ENCODE results near the gene SERTAD1. TPM values are rescaled to one million over a fixed set of nuclear protein-coding genes. Genes with fewer than 3 reads are reported as not detected.
"Not testable (repeated sequence)": the region's sequence is repeated elsewhere in the genome, so short reads cannot be mapped to it uniquely, and the experiment has no call there.

SERTAD1 gene
- polyA plus RNA-seq, 3 donors, result 21.0 to 55.9 (median 21.6) TPM

DNA sequence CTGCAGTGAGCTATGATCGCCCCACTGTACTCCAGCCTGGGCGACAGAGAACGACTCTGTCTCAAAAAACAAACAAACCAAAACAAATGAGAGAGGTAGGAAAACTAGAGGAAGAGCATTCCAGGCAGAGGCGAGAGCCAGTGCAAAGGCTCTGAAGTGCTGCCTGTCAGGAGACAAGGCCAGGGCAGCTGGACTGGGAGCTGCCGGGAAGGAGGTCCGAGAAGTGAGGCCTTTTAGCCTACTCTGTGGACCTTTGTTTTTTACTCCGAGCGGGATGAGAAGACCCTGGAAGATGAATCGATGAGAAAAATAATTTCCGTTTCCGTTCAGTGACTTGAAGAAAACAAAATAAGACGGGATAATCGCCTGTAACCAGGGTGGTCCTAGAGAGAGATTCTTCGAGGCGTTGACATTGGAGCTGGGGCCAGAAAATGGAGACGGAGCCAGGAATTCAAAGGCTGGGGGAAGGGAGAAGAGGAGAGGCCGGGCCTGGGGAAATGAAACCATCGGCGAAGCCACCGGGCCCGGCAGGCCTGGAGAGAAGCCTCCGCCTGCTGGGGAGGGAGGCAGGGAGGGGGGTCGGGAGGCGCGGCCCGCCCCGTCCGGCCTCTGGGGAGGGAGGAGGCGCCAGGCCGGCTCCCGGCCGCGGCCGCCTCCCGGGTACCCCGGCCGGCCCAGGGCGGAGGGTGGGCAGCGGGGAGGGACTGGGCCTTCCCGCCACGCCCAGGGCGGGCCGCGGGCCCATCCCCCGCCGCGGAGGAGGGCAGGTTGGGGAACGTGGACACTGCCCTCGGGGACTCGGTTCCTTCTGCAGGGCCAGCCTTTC, 7.8 kb upstream of the SERTAD1 start:
- no peaks in the 10 kb centered on the region for H4K20me1 ChIP-seq (ENCODE audit: insufficient read depth, low read length)
- intact Hi-C loops (cut with micrococcal nuclease), result no loop called here
- Mint-ChIP-seq H3K27ac (peak overlapping the region; percentile 98 to 100 (median 99)), H3K4me3 (peak overlapping the region; percentile 86 to 97), H3K27me3 (ENCODE audit: low read depth in 3 of 3) (peaks cover 0 to 1% (median 0%) of the 10 kb centered on the region in 3 donors), H3K9me3 (peaks cover 0 to 2% (median 0%) of the 10 kb centered on the region in 7 donors), H3K4me1 (peaks cover 37% of the 10 kb centered on the region), H3K36me3 (peaks cover 2 to 4% of the 10 kb centered on the region in 2 donors)
- H3K9me3 ChIP-seq (replicated peaks in 1 of 2; ENCODE audit: control insufficient read depth in 1 of 2, insufficient read depth in 1 of 2, low read length in 2 of 2), result no peaks in the 10 kb centered on the region
- peak overlapping the region; percentile 88 for H2AFZ ChIP-seq (ENCODE audit: insufficient read depth, low read depth, low read length, poor library complexity, severe bottlenecking)
- peak overlapping the region; percentile 75 for H3K9ac ChIP-seq (ENCODE audit: insufficient read depth, low read length, poor library complexity, severe bottlenecking)
- H3K4me1 ChIP-seq (ENCODE audit: control insufficient read depth in 1 of 2, insufficient read depth in 2 of 2, low read length in 2 of 2), result peaks cover 42 to 43% of the 10 kb centered on the region in 2 donors
- H3K36me3 ChIP-seq (replicated peaks in 1 of 2; ENCODE audit: control insufficient read depth in 1 of 2, insufficient read depth in 2 of 2, low read length in 2 of 2), result no peaks in the 10 kb centered on the region
- H3K4me2 ChIP-seq (replicated peaks; ENCODE audit: extremely low read depth, low read length, poor library complexity, severe bottlenecking), result peak overlapping the region; percentile 79
- peak overlapping the region; percentile 86 to 91 for H3K27ac ChIP-seq (ENCODE audit: low read depth in 1 of 2, low read length in 2 of 2)
- under 1% methylated on average over 47 of the region's 50 CpGs for WGBS (ENCODE audit: insufficient coverage)
- H3K27me3 ChIP-seq (ENCODE audit: control insufficient read depth in 2 of 2, insufficient read depth in 2 of 2, low read length in 2 of 2), result no peaks in the 10 kb centered on the region
- peaks cover 8% of the 10 kb centered on the region for H3K79me2 ChIP-seq (ENCODE audit: insufficient read depth, low read length)
- DNase-seq, result peak; percentile 82 to 87 (median 87)
- H3K4me3 ChIP-seq (replicated peaks in 1 of 3; ENCODE audit: low read depth in 2 of 3, low read length in 3 of 3), result peak overlapping the region; percentile 33 to 80 (median 60)
- TF ChIP-seq, protein P1, sequence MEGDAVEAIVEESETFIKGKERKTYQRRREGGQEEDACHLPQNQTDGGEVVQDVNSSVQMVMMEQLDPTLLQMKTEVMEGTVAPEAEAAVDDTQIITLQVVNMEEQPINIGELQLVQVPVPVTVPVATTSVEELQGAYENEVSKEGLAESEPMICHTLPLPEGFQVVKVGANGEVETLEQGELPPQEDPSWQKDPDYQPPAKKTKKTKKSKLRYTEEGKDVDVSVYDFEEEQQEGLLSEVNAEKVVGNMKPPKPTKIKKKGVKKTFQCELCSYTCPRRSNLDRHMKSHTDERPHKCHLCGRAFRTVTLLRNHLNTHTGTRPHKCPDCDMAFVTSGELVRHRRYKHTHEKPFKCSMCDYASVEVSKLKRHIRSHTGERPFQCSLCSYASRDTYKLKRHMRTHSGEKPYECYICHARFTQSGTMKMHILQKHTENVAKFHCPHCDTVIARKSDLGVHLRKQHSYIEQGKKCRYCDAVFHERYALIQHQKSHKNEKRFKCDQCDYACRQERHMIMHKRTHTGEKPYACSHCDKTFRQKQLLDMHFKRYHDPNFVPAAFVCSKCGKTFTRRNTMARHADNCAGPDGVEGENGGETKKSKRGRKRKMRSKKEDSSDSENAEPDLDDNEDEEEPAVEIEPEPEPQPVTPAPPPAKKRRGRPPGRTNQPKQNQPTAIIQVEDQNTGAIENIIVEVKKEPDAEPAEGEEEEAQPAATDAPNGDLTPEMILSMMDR (IDR thresholded peaks at IDR 0.05), result no peak

DNA sequence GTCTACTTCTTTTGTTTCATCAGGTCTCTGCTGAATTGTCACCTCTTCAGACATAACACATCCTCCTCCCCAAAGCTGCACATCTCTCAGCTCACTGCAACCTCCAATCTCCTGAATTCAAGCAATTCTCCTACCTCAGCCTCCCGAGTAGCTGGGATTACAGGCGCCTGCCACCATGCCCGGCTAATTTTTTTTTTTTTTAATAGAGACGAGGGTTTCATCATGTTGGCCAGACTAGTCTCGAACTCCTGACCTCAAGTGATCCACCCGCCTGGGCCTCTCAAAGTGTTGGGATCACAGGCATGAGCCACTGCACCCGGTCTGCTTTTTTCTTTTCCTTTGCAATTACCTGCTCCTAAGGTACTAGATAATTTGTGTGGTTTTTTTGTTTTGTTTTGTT, 7.0 kb upstream of the SERTAD1 start:
- DNase-seq; intact Hi-C loops (cut with micrococcal nuclease); H3K36me3 Mint-ChIP-seq; H3K9me3 ChIP-seq (replicated peaks in 1 of 2; ENCODE audit: control insufficient read depth in 1 of 2, insufficient read depth in 1 of 2, low read length in 2 of 2); H3K36me3 ChIP-seq (replicated peaks in 1 of 2; ENCODE audit: control insufficient read depth in 1 of 2, insufficient read depth in 2 of 2, low read length in 2 of 2); H3K9me3 Mint-ChIP-seq; H3K27me3 ChIP-seq (ENCODE audit: control insufficient read depth in 2 of 2, insufficient read depth in 2 of 2, low read length in 2 of 2); H3K27me3 Mint-ChIP-seq (ENCODE audit: low read depth in 3 of 3); H3K79me2 ChIP-seq (ENCODE audit: insufficient read depth, low read length); H4K20me1 ChIP-seq (ENCODE audit: insufficient read depth, low read length): not testable (repeated sequence)
- WGBS (ENCODE audit: insufficient coverage), result 56% methylated on average over 3 of the region's 7 CpGs
- Histone ChIP-seq H3K9ac (ENCODE audit: insufficient read depth, low read length, poor library complexity, severe bottlenecking) (peak overlapping the region; percentile 75), H3K4me2 (replicated peaks; ENCODE audit: extremely low read depth, low read length, poor library complexity, severe bottlenecking) (peak overlapping the region; percentile 79), H3K27ac (ENCODE audit: low read depth in 1 of 2, low read length in 2 of 2) (peak overlapping the region; percentile 86 to 91), H3K4me1 (ENCODE audit: control insufficient read depth in 1 of 2, insufficient read depth in 2 of 2, low read length in 2 of 2) (peaks cover 42 to 43% of the 10 kb centered on the region in 2 donors), H2AFZ (ENCODE audit: insufficient read depth, low read depth, low read length, poor library complexity, severe bottlenecking) (peak overlapping the region; percentile 88), H3K4me3 (replicated peaks in 1 of 3; ENCODE audit: low read depth in 2 of 3, low read length in 3 of 3) (peak overlapping the region in 2 of 3 experiments; percentile 27 to 80)
- Mint-ChIP-seq H3K4me3 (peak overlapping the region; percentile 86 to 97), H3K4me1 (peaks cover 39% of the 10 kb centered on the region), H3K27ac (peak overlapping the region; percentile 98 to 100 (median 99))
